NK-92 treated with Interleukin-12 subunit alpha and Interleukin-12 subunit beta, amount 100 ng/mL, for 24 hours (cell line): ENCODE measurements around the gene CEP78.
A peak's percentile ranks its signal among the peaks of the same experiment; 100 is the strongest.

Experiments used
- DNase-seq: peaks from one replicate; lab custom pipeline; 2025; lab: John Stamatoyannopoulos, UW

CEP78 gene

DNA sequence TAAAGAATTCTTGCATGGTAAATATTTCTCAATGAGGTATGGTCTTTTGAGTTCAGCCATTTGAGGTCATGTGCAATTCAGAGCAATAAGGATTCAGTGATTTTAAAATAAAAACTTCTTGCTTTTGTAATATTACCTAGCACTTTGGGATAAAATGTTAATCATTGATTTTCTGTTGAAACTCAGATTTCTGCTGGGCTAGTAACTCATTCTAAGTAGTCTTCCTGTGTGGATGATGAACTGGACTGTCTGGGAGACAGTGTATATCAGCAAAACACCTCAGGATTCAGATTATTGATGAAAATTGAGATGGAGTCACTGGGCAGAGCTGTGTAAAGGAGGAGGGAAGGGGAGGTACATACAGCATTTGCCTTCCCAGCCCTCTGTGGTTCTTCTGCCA lies 50.2 kb downstream of the CEP78 start:
- no peak for DNase-seq

- DNase-seq, result no peak
Observed at GRCh38 chr9:78286946-78287388, 51.1 kb downstream of the CEP78 start.

DNA sequence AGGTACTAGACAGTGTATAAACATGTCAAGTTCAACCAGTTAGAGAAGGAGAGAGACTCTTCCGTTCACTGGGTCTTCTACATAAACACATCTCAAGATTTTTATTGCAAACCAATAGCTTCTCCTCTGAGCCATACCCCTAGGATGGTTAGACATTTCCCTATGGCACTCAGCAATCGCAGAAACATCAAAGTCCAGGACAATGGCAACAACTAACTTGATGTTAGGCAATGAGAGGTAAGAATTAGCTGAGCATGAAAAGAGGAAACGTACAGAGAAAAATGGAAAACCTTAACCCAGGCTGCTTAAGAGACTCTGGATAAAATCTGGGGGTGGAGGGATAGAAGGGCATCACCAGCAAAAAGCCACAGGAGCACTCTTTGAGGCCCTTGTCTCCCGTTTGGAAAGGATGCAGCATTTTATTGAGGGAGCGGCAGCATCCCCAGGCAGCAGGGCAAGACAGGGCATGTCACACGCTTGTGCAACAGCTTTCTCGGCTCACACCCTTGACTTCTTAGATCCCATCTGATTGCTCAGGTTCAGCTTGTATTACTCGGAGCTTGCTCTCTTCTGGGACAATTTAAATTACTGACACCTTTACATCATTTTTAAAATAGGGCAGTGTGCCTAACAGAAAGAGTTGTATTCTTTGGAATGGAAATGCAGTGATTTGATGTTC lies 52.5 kb downstream of the CEP78 start:
- no peak for DNase-seq

- no peak for DNase-seq
Observed at GRCh38 chr9:78289474-78289873, 53.6 kb downstream of the CEP78 start.

DNA sequence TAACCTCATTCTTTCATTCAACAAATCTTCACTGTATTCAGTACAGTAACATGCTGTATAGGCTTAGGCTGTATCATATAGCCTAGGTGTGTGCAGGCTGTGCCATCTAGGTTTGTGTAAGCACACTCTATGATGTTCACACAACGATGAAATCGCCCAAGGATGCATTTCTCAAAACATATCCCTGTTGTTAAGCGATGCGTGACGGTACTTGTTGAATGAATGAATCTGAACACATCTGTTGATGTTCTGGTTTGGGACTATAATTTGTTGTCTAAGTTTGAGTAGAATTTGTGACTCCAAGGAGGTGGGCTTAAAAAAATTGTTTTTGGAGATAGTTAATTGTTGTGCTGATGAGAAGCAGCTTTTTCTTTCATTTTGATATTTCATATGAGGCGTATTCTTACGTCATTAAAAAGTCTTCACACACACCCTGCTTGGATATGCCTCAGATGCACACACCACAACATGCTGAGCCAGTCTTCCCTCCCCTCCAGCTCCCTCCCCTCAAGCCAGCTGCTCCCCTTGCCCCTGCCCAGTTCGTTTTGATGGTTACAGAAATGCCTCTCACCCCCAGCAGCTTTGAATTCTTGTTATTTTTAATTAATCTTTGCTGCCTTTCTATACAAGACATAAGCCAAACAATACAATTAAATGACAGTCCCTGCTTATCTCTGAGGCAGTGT lies 55.5 kb downstream of the CEP78 start:
- no peak for DNase-seq

DNA sequence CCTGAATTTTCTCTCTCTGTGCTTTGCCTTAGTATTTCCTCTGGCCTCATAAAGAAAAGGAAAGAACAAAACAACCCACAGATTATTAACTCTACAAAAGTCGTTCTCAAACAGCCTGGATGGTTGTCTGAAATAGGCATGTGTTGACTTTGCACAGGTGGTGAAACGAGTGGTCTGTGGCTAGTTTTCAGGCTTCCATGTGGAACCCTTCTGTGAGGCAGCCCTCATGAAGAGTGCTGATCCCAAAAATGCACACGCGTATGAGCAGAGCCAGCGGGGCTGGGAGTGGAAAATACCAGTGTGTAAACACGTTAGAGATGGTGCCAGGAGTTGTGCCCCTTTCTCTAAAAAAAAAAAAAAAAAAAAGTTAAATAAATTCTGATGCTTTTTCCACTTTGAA lies 56.2 kb downstream of the CEP78 start:
- no peak for DNase-seq

- DNase-seq, result no peak
Observed at GRCh38 chr9:78292716-78293497, 57.0 kb downstream of the CEP78 start.

DNA sequence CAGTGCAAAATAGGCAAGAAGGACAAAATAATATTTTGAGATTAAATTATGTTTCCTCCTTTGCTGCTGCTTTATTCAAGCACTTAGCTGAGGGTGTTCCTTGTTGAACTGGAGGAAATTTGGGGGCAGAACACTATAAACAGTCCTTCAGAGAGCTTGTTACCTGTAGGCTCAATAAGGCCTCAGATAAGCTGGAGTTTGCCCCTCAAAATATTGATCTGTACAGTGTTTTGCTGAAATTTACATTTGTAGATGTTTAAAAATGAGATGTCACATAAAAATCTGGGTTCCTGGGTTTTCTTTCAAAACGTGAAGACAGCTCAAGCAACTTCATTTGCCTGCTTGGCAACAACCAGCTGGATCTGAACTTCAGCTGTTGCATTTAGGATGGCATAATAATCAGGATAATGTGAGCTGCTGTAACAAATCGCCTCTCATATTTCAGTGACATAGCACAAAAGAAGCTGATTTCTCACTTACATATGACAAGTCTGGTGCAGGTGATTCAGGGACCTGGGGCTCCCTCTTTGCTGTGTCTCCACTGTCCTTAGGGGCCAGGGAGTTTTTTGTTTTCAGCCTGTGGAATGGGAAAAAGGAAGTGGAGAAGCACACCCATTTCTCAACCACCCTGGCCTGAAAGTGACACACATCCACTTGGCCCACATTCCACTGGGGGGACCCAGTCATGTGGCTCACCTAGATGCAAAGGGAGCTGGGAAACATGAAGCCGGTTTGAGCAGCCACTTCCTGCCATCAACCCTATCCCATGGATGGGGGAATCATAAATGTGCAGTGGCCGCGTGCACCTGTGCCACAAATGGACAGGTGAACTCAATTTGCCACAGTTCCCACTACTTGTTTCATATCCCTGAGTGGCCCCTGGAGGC lies 58.7 kb downstream of the CEP78 start:
- no peak for DNase-seq

- no peak for DNase-seq
Observed at GRCh38 chr9:78295177-78295575, 59.3 kb downstream of the CEP78 start.

GRCh38 chr9:78295731-78296130 lies 59.9 kb downstream of the CEP78 start:
- DNase-seq, result no peak

GRCh38 chr9:78296201-78296892 lies 60.5 kb downstream of the CEP78 start:
- DNase-seq, result no peak

DNA sequence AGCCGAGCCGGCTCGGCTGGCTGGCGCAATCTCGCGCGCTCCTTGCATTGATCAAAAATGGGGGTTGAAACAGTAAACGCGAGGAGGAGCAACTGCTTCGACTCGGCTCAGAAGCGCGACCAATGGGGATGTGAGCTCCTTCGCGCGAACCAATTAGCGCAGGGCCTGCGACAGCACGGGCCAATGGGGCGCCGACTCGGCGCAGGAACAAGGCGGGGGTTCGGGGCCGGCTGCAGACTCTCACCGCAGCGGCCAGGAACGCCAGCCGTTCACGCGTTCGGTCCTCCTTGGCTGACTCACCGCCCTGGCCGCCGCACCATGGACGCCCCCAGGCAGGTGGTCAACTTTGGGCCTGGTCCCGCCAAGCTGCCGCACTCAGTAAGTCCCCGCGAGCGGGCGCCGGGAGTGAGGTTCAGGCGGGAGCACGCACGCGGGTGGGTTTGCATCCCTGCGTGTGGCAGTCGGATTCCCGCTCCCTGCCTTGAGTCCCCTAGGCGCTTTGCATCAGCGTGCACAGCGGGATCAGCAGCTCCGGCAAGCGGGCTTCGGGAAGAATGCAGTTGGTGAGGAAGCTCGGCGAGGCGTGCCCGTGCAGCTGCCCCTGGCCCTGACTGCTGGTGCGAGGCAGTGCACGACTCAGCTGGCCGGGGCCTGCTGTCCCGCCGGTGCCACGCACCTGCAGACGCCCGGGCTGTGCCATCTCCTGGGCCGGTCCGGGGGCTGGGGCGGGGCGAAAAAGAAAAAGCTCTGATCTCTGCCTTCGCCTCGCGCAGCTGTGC lies 61.2 kb downstream of the CEP78 start, which contains the start of gene PSAT1:
TSS of gene PSAT1 (plus strand) at position 233 of the 779 bp plus-strand sequence. CDS start at position 319, 86 bp downstream.
- DNase-seq, result peak; percentile 72

DNA sequence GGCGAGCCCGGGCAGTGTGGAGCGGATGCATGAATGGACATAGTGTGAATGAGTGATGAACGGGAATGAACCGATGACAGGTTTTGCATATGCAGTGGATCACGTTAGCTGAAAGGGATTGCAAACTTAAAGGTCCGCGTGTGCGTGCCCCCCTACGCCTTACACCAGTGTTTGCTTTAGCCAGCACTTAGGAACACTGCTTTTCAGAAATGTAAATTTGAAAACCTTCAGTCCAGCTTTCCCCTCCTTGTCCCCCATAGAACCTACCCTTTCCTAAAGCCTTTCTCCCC lies 61.7 kb downstream of the CEP78 start:
- no peak for DNase-seq

DNA sequence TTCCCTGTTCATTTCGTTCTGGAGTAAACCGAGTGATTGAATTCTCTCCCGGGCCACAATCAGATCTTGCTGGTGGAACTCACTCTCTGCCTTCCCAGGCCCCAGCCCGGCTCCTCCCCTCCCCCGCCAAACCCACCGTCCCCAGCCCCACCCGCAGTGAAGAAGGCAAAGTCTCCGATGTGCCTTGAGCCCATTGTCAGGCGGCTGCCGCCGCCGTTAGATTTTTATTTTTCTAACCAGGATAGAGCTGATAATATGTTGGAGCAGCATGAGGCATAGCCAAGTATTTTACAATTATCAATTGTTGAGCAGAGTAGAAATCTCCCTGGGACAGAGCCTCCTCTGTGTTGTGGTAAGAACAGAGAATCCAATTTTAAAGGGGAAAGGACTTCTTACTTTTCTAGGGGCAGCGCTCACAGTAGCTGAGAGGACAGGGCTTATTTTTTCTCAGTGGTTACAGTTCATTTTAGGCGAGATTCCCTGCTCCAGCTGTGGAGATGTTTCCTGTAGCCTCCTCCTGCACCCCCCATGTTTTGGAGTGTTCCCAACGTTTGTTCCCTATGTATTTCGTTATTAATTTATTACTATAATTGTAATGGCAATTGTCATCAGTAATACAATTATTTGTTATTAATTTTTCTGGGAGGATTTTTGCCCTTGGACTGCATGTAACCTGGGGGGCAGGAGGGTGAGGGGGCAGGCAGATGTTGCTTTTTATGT lies 62.3 kb downstream of the CEP78 start:
- DNase-seq, result no peak

DNA sequence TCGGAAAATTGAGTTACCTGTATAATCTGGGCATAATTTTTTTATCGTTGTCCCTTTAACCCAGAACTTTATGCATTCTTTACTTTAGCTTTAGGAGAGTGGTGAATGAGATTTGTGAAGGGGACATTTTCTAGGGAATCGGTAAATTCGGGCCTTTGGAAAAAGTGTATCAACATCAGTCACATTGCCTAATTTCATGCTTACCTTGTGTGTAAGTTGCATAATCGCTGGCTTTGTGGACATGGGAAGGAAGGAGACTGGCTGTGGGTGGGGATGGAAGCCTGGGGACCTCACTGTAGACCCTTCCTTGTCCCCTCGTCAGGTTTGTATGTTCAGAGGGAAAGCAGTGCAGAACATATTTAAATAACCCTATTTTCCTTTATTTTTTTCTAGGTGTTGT lies 64.3 kb downstream of the CEP78 start:
- no peak for DNase-seq

- DNase-seq, result no peak
Observed at GRCh38 chr9:78301466-78301865, 65.6 kb downstream of the CEP78 start.

DNA sequence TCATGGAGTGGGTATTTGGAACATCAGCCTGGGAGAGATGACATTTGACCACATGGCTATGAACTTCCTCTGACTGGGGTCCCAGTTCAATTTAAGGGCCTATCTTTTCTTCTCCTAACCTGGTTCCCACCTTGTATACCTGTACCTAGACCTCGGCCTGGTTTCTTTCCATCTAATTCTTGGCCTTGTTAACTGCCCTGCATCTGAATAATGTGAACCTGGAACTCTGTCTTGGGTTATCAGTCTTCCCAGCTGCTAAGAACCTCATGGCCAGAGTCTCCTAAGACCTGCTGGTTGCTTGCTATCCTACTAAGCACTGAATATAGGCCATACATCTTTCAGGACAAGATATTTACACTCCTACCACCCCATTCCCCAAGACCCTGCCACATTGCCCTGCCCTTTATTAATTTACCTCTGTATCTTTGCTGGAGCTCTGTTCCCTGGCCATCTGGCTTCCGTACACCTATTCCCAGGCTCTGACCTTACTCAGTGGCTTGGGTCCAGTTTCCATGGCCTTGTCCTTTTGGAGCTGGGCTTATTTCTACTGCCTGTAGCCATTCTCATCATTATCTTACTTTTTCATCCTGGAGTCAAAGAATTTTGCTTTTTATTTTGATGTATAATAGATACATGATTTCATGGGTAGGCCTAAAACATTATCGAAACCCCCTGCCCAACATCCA lies 67.6 kb downstream of the CEP78 start:
- no peak for DNase-seq

DNA sequence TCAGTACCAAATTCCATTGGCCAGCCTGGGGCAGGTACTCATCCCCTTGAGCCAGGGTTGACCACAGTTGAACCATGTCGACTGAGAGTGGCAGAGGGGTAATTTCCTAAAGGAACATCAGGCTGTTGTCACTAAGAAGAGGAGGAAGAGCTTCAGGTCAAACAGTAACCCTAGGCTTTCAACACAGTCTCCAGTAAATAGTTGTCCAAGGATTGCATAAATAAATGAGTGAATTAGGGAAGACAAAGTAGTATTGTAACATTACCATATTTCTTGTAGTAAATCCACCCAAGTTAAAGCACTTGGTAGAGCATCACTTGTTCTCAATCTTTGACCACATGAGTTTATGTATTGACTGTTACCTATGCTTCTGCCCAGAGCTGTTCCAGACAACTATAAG lies 68.5 kb downstream of the CEP78 start:
- DNase-seq, result no peak
